Daoy (cell line): Measurements from ENCODE around the gene FRMD1. TPM values are rescaled to one million over a fixed set of nuclear protein-coding genes. Genes with fewer than 3 reads are reported as not detected.

ENCODE experiments used
- DNase-seq: peaks from one replicate; pipeline ENCODE4 v3.0.0-alpha.2; 2015; ENCODE audit warnings: low read depth
- total RNA-seq: library from RNA; depleted of rRNA; stranded (reverse); fragments of >200 nt; shearing (Covaris generic); gene quantifications from 2 replicates; pipeline ENCODE4 v1.2.3, GENCODE V29; 2014; rRNA removed

The FRMD1 gene
- total RNA-seq, 1 experiment from 2014 or later: not detected

DNA sequence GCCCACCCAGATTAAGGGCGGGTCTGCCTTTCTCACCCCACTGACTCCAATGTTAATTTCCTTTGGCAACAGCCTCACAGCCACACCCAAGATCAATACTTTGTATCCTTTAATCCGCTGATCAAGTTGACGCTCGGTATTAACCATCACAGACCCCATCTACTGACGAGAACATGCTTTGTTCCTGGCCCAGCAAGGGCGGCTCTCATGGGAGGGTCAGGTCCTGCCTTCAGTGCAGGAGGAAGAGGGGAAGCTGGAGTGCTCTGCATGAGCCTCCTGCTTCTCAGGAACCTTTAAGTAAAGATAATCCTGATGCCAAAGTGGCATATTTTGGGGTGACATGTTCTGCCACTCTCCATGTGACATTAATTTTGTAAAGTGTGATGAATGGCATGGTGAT lies 73.2 kb downstream of the FRMD1 start:
- no peak for DNase-seq

DNA sequence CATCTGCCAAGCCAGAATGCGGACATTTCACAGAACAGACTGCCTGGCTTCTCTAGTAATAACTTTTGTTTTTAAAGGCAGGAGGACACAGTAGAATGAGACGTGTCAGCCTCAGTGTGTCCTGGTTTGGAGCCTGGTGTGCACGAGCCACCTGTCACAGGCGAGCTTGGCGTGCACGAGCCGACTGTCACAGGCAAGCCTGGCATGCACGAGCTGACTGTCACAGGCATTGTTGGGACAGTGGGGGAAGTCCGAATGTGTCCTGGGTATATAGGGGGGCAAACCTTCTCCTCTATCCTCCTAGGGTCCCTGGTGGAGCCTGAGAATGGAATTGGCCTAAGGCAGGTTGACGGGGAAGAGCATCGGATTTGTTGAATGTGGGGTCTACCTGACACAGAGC lies 74.1 kb downstream of the FRMD1 start:
- no peak for DNase-seq

DNA sequence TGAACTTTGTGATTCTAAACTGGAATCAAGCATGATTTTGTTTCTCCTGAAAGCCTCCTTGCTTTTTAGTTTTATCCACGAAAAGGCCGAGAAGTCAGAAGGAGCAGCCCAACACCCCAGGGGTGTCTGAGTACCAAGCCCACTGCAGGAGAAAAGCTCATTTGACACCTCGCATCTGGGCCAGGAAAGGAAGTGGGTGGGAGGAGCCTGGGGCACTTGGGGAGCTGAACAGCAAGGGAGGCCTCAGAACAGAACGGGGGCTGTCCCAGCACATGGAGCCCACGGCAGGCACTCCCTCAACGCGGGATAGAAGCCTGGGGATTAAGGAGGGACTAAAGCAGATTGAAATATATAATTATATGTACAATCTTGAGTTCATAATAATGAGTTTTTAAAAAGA lies 75.0 kb downstream of the FRMD1 start:
- DNase-seq: no peak

Other genes starting within 250 kb of the FRMD1 start
- not detected in 2 replicates for gene KIF25, start 81.5 kb downstream of the FRMD1 start, total RNA-seq
- gene DACT2, start 240.6 kb upstream of the FRMD1 start, total RNA-seq: not detected in 2 replicates